GM19467 (cell line): ENCODE measurements around the gene TAS2R8.

Experiments used
- ATAC-seq: cut with Tn5 transposase; IDR thresholded peaks from one replicate; pipeline ENCODE4 v1.9.1; 2021; ENCODE audit warnings: mild to moderate bottlenecking, moderate library complexity; ENCODE audit not compliant: unreplicated experiment

Gene TAS2R8

GRCh38 chr12:10756194-10756593 is 50.9 kb downstream of the TAS2R8 start:
- no peak for ATAC-seq
